Measurements from ENCODE around the gene PDCD6IP.

GRCh38 chr3:33868309-33868708 lies 69.9 kb downstream of the PDCD6IP start:
- TF ChIP-seq CTCF (IDR thresholded peaks at IDR 0.05 in 4 of 5, conservative IDR thresholded peaks at IDR 0.05 in 1 of 5) (no peak), POLR2A (IDR thresholded peaks at IDR 0.05) (no peak)

Measured in gastrocnemius medialis (tissue), 4 donors.